Measurements from ENCODE around the gene SCAI.
"Not testable (repeated sequence)": the region's sequence is repeated elsewhere in the genome, so short reads cannot be mapped to it uniquely, and the experiment has no call there.

Gene SCAI

GRCh38 chr9:125028041-125028440 is 115.3 kb downstream of the SCAI start:
- DNase-seq (ENCODE audit: low spot score): no peak

DNA sequence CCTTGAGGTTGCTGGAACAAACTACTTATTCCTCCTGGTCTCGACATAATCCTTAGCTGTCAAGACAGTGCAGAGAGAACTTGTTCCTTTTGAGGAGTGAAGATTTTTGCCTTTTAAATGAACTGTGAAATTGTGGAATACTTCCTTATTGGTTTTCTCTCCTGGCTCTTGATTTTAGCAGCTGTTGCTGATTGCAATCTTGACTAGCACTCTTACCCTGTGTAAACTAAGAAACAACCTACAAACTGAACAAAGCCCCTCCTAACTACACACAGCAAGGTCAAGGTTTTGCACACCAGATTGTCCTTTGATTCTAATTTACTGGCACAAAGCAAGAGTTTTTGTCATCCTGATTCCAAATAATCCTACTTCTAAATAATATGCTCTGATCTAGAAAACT is 118.4 kb downstream of the SCAI start:
- DNase-seq (ENCODE audit: low spot score): no peak

DNA sequence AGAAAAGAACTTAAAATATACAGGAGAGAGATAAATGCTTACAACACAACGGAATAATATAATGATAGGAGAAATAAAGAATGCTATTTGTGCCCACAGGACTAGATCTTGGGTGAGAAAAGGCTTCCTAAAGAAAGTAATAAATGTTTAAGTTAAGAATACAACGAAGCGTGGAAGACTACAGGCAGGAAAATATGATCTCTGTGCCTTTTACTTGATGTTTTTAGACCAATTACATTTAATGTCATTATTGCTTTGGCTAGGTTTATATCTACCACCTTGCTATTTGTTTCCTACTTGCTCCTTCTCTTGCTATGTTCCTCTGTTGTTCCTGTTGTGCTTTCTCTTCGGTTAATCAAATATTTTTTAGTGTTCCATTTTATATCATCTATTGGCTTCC is 122.3 kb downstream of the SCAI start:
- DNase-seq (ENCODE audit: low spot score): no peak

DNA sequence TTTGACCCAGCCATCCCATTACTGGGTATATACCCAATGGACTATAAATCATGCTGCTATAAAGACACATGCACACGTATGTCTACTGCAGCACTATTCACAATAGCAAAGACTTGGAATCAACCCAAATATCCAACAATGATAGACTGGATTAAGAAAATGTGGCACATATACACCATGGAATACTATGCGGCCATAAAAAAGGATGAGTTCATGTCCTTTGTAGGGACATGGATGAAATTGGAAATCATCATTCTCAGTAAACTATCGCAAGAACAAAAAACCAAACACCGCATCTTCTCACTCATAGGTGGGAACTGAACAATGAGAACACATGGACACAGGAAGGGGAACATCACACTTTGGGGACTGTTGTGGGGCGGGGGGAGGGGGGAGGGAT is 127.7 kb downstream of the SCAI start:
- not testable (repeated sequence) for DNase-seq (ENCODE audit: low spot score)

- DNase-seq (ENCODE audit: low spot score): not testable (repeated sequence)
These were observed 131.3 kb downstream of the SCAI start for GRCh38 chr9:125012013-125012412.

DNA sequence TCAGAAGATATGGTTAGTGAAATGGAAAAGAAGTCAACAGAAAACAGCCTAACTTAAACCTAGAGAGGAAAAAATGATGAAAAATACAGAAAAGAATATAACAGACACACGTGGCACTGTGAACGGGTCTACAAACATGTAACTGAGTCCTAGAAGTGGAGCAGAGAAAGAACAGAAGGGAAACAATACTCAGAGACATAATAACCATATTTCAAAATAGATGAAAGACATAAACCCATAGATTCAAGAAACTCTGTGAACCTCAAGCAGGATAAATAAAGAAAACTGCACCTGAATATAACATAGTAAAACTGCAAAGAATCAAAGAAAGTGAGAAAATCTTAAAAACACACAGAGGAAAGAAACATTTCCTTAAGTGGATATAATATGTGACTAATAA is 134.7 kb downstream of the SCAI start:
- no peak for DNase-seq (ENCODE audit: low spot score)

- DNase-seq (ENCODE audit: low spot score): no peak
These were observed 140.0 kb downstream of the SCAI start for GRCh38 chr9:125003332-125003731.

DNA sequence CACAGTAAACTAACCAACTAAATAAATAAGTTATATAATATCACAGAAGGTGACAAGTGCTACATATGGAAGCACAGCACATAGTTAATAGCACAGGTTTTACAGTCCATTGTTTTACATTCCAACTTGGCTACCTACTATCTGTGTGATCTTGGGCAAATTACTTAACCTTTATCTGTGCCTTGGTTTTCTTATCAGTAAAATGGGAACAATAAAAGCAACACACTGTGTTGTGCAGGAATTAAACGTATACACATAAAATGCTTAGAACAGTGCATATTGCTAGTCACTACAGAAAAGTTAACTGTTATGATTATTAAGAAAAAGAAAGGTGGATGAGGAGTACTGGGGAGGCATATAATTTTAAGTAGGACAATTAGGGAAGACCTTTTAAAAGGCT is 159.6 kb downstream of the SCAI start:
- no peak for DNase-seq (ENCODE audit: low spot score)

DNA sequence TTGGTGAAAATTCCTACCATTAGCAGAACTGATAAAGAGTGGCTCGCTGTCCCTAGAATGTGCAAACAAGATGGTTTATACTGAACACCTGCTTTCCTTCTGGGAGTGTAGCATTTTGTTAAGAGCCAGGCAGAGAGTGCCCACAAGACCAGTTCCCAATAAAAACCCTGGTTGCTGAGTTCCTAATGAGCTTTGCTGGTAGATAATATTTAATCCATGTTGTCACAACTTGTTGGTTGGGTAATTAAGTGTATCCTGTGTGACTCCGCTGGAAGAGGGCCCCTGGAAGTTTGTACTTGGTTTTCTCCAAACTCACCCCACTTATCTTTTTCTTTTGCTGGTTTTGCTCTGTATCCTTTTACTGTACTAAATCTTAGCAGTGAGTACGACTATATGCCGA is 162.9 kb downstream of the SCAI start:
- DNase-seq (ENCODE audit: low spot score): no peak

GRCh38 chr9:124975131-124975530 is 168.2 kb downstream of the SCAI start:
- DNase-seq (ENCODE audit: low spot score): no peak

DNA sequence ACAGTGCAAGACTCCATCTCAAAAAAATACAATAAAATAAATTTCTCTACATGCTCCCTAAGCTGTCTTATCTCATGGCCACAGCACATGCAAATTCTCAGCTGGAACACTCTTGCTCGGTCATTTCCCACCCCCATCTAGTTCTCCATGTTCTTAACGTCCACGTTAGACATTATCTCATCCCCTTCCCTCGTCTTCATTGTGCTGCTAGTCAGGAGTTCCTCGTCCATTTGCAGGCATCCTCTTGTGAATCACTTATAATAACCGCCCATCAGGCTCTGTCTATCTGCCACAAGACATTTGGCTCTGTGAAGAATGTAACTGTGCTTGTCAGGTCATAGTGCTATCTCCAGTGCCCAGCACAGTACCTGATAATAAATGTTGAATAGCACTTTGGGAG is 169.5 kb downstream of the SCAI start:
- DNase-seq (ENCODE audit: low spot score): no peak

- DNase-seq (ENCODE audit: low spot score): no peak
These were observed 171.0 kb downstream of the SCAI start for GRCh38 chr9:124972241-124972770.

DNA sequence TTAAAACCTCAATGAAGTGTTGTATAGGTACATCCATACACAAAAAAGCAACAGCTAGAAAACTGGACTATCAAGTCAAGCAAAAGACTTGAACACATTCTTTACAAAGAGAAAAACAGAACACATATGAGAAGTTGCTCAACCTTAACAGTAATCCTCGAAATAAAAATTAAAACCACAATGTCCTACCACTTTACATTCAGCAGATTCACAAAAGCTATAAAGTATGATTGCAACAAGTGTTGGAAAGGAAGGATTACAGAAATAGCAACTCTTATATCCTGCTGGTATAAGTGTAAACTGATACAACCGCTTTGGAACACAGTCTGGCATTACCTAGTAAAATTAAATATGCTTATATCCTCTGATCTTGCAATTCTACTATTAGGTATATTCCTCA is 173.9 kb downstream of the SCAI start:
- no peak for DNase-seq (ENCODE audit: low spot score)

GRCh38 chr9:124968238-124968637 is 175.1 kb downstream of the SCAI start:
- no peak for DNase-seq (ENCODE audit: low spot score)

DNA sequence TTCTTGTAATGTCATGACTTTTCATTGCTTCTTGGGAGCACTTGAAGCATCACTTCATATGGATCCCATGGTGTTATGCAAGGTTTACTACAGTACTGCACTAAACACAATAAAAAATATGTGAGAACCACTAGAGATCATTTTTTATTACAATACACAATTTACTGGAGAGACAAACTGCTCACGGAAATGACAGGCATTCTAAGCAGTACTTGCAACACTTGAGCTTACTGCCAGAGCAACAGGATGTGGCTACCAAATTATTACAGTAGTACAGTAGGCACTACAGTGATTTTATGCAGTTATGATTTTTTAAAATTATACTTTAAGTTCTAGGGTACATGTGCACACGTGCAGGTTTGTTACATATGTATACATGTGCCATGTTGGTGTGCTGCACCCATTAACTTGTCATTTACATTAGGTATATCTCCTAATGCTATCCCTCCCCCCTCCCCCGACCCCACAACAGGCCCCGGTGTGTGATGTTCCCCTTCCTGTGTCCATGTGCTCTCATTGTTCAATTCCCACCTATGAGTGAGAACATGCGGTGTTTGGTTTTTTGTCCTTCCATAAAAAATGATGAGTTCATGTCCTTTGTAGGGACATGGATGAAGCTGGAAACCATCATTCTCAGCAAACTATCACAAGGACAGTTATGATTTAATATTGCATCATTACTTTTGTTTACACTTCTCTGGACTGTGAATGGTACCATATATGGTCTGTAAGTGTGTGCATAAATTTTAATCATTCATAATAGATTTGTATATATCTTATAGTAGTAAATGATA is 177.4 kb downstream of the SCAI start:
- not testable (repeated sequence) for DNase-seq (ENCODE audit: low spot score)

DNA sequence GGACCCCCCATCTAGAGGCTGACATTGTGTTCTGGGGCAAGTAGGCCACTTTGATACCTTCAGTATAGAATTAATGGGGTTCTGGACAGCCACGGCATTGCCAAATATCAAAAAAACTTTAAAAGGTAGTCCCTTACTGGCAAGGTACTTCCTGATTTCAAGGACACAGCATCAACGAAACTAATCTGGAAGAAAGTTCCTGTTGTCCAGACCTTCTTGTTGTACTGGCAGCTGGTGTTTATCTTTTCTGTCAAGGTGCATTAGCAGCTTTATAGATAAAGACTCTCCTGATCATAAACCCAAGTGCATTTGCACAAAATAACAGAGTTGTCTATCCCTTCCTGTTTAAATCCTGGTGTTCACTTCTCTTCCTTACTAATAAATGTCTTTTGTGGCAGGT is 178.7 kb downstream of the SCAI start:
- DNase-seq (ENCODE audit: low spot score): no peak

DNA sequence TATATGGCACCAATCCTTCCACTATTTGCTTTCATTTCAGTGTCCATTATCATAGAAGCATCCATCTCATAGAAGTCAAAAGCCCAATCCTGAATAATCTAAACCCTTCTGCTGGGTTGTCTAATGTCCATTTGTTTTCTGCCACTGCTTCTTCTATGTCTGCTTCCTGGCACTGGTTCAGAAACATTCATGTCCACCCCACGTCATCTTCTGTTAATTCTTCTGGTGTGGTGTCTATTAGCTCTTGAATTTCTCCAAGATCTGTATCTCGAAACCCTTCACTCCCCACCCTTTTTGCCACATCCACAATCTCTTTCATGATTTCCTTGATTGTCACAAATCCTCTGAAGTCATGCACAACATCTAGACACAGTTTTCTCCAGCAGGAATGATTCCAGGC is 179.3 kb downstream of the SCAI start:
- no peak for DNase-seq (ENCODE audit: low spot score)

DNA sequence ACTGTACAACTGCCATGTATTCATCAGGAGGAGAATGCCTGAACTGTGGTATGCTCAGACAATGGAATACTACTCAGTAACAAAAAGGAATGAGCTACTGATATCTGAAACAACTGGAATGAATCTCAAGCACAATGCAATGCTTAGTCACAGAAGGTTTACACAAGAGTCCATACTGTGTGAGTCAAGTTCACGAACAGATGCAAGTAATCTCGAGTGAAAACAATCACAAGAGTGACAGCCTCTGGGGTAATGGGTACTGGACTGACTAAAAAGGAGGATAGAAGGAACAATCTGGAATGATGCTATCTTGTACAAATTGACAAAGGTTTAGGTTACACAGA is 182.9 kb downstream of the SCAI start:
- no peak for DNase-seq (ENCODE audit: low spot score)

- not testable (repeated sequence) for DNase-seq (ENCODE audit: low spot score)
These were observed 183.5 kb downstream of the SCAI start for GRCh38 chr9:124959671-124960408.

DNA sequence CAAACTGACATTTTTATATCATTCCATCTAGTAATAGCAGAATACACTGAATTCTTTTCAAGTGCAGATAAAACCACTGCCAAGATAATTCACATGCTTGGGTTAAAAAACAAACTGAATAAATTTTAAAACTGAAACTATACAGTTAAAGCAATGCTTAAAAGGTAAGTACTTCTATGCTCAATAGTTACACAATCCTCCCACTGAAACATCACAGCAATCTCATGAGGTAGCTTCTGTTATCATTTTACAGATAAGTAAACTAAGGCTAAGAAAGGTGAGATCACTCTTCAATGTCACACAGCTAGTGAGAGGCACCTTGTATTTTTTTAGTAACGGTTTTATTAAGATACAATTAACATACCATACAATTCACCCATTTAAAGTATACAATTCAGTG is 189.1 kb downstream of the SCAI start:
- DNase-seq (ENCODE audit: low spot score): no peak

DNA sequence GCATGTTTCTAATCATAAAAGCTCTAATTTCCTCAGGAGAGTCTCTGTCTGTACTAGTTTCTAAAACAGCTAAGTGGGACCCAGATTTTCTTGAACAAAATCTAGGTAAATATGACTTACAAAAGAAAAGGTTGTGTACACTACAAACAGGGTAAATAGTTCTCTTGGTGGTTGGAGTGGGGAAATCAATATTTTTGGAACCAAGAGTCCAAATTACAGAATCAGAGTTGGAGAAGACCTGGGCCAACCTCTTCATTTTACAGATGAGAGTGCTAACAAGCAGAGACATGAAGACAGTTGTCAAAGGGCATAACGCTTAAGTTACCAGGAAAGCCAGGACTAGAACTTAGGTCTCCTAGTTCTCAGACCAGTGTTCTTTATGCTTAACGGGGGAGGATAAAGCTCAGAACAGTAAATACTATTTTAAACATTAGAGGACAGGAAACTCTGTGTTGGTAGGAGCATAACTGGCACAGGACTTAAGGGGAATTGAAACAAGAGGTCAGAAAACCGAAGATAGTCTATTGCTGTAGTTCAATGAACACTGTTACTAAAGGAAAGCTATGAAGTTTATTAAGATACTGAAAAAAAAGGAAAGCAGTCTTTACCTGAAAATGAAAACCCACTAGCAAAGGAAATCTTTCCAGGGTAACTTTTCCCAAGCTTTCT is 193.1 kb downstream of the SCAI start:
- no peak for DNase-seq (ENCODE audit: low spot score)

- DNase-seq (ENCODE audit: low spot score): no peak
These were observed 193.9 kb downstream of the SCAI start for GRCh38 chr9:124949387-124949786.
